Lower leg skin (tissue), 4 donors: ENCODE measurements around the gene TIMM44. TPM values are rescaled to one million over a fixed set of nuclear protein-coding genes. Genes with fewer than 3 reads are reported as not detected.

Experiments used
- DNase-seq, 2 donors: peaks; one replicate each; pipeline ENCODE4 v3.0.0-alpha.2; 2019; ENCODE audit warnings: low spot score in 2 of 2
- H3K4me3 ChIP-seq: fragments of 200-600 bp; sonication (generic); 2 replicates; pipeline ENCODE4 v1.5.1; 2017; ENCODE audit warnings: mild to moderate bottlenecking, low read depth; ENCODE audit not compliant: poor library complexity, severe bottlenecking
- CTCF ChIP-seq, 3 donors: fragments of 450-650 bp; IDR thresholded peaks; one replicate each; pipeline ENCODE4 v1.5.1; 2016; ENCODE audit warnings: antibody characterized with exemption in 3 of 3, mild to moderate bottlenecking in 3 of 3, moderate library complexity in 2 of 3
- POLR2A ChIP-seq, 2 donors: fragments of 450-650 bp; IDR thresholded peaks; one replicate each; pipeline ENCODE4 v1.6.1; 2016 to 2017; ENCODE audit warnings: antibody characterized with exemption in 2 of 2, mild to moderate bottlenecking in 1 of 2, moderate library complexity in 1 of 2
- WGBS, 2 donors: methylation state at CpG; one replicate each; pipeline ENCODE4 v1.1.5; 2018; 5-methylcytosine and 5-hydroxymethylcytosine counted together
- intact Hi-C: fragments of 100-400 bp; cut with DNase I; formaldehyde crosslinking; loops from one replicate; pipeline ENCODE4 v1.15.0; 2023; ENCODE audit warnings: low total_unique reads
- total RNA-seq, 4 donors: library from RNA; depleted of rRNA; stranded (reverse); fragments of >200 nt; gene quantifications; one replicate each; pipeline ENCODE4 v1.1.0, GENCODE V29; 2016

Gene TIMM44
- total RNA-seq, 4 donors from 2014 or later: 36.8 to 119 (median 51.7) TPM

DNA sequence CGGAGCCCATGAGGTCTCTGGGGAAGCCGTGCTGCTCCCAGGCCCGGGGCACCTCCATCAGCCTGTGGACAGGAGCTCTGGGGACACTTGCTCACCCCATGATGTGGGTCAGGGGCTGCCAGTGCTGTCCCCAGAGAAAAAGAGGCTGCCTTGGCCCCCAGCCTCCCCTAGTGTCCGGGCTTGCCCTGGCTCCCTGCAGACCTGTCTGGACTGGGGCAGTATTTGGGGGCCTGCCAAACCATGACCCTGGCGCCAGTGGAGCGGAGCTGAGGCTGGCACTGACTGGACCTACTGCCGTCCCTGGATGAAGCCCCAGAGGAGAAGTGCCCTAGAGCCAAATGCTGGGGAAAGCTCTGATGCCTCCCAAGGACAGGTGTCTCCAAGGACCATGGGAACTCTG lies 31.6 kb upstream of the TIMM44 start:
- DNase-seq: no peak
- no peak for TF ChIP-seq POLR2A (IDR thresholded peaks at IDR 0.05)
- no peak for TF ChIP-seq CTCF (IDR thresholded peaks at IDR 0.05)
- WGBS, 2 donors: 71 to 76% methylated on average over 7 of the region's 7 CpGs
- intact Hi-C loops: loop anchor here (10.0 kb wide), 1 partner anchor 280 kb away; no protein-coding TSS in a partner anchor
- no peak overlapping the region for H3K4me3 ChIP-seq

DNA sequence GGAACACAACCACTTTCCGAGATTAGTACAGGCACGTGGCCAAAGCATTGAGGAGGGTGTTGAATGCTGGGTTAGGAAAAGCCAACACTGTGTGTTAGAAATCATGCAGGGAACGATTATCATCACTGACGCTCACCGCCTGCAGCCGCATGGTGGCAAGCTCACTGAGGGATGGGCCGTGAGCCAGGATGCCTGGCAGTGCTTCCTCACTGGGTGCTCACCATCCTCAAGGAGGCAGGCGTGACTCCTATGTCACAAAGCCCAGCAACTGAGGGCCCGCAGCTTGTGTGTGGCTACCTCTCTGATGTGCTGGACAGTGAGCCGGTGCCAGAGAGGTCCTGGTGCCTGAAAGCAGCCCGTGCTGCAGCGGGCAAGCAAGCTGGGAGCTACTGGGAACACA lies 30.4 kb upstream of the TIMM44 start:
- TF ChIP-seq POLR2A (IDR thresholded peaks at IDR 0.05): no peak
- no peak for TF ChIP-seq CTCF (IDR thresholded peaks at IDR 0.05)
- 77 to 83% methylated on average over 12 of the region's 12 CpGs for WGBS, 2 donors
- H3K4me3 ChIP-seq: no peak overlapping the region
- no peak for DNase-seq
- intact Hi-C loops: loop anchor here (10.0 kb wide), 1 partner anchor 281 kb away; no protein-coding TSS in a partner anchor

- intact Hi-C loops: loop anchor here (10.0 kb wide), 1 partner anchor 283 kb away; no protein-coding TSS in a partner anchor
- no peak for TF ChIP-seq POLR2A (IDR thresholded peaks at IDR 0.05)
- no peak for TF ChIP-seq CTCF (IDR thresholded peaks at IDR 0.05)
- WGBS, 2 donors: 85 to 86% methylated on average over 34 to 35 of the region's 35 CpGs
- no peak for DNase-seq
- no peak overlapping the region for H3K4me3 ChIP-seq
Measured at GRCh38 chr19:7971553-7972520, 28.4 kb upstream of the TIMM44 start.

GRCh38 chr19:7970716-7971448 lies 27.4 kb upstream of the TIMM44 start:
- intact Hi-C loops: loop anchor here (10.0 kb wide), 1 partner anchor 284 kb away; no protein-coding TSS in a partner anchor
- no peak for DNase-seq
- H3K4me3 ChIP-seq: no peak overlapping the region
- 73 to 76% methylated on average over 11 to 12 of the region's 12 CpGs for WGBS, 2 donors
- no peak for TF ChIP-seq POLR2A (IDR thresholded peaks at IDR 0.05)
- TF ChIP-seq CTCF (IDR thresholded peaks at IDR 0.05): peak in 1 of 3 donors; percentile 29

- no peak overlapping the region for H3K4me3 ChIP-seq
- intact Hi-C loops: no loop called here
- DNase-seq: no peak
- no peak for TF ChIP-seq POLR2A (IDR thresholded peaks at IDR 0.05)
- TF ChIP-seq CTCF (IDR thresholded peaks at IDR 0.05): no peak
- WGBS, 2 donors: 89 to 94% methylated on average over 11 of the region's 11 CpGs
Measured at GRCh38 chr19:7969555-7969939, 26.1 kb upstream of the TIMM44 start.
